ENCODE data around the gene FEN1.

- TF ChIP-seq ZBTB49 (tag by site-specific recombination; IDR thresholded peaks at IDR 0.05; ENCODE audit: low read depth) (no peak), CTCF (tag by site-specific recombination; IDR thresholded peaks at IDR 0.05) (no peak), ZBTB8A (tag by site-specific recombination; IDR thresholded peaks at IDR 0.05) (no peak), ZNF670 (tag by site-specific recombination; IDR thresholded peaks at IDR 0.05; ENCODE audit: low read depth) (no peak), ZNF660 (tag by site-specific recombination; IDR thresholded peaks at IDR 0.05) (no peak), ZNF776 (tag by site-specific recombination; IDR thresholded peaks at IDR 0.05; ENCODE audit: borderline replicate concordance) (no peak), INSM2 (tag by site-specific recombination; IDR thresholded peaks at IDR 0.05) (no peak), ZNF544 (tag by site-specific recombination; IDR thresholded peaks at IDR 0.05) (no peak), ZNF692 (tag by site-specific recombination; IDR thresholded peaks at IDR 0.05) (no peak), PRDM10 (tag by site-specific recombination; IDR thresholded peaks at IDR 0.05) (no peak), ZNF248 (tag by site-specific recombination; IDR thresholded peaks at IDR 0.05) (no peak), ZNF449 (tag by site-specific recombination; IDR thresholded peaks at IDR 0.05) (no peak)
Observed at GRCh38 chr11:61769946-61770683, 22.6 kb upstream of the FEN1 start.
